ENCODE data around the gene AMN1. TPM values are rescaled to one million over a fixed set of nuclear protein-coding genes. Genes with fewer than 3 reads are reported as not detected.
"Not testable (repeated sequence)": the region's sequence is repeated elsewhere in the genome, so short reads cannot be mapped to it uniquely, and the experiment has no call there.

AMN1 gene
- total RNA-seq, 1 donor from 2014 or later, result 11.5 TPM

DNA sequence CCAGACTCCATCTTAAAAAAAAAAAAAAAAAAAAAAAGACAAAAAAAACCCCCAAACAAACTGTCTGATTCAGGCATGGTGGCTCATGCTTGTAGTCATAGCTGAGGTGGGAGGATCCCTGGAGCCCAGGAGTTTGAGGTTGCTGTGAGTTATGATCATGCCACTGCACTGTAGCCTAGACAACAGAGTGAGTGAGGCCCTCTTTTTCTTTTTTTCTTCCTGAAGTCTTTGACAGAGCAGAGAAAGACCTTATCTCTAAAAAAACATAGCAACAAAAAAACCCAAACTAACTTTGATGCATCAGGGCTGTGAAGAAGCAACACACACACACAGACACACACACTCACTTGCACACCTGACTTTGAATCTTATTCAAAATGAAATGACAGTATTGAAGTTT lies 7.7 kb upstream of the AMN1 start:
- Histone ChIP-seq H3K9me3 (ENCODE audit: control insufficient read depth in 3 of 3, low read length in 3 of 3) (no peaks in the 10 kb centered on the region), H3K9ac (ENCODE audit: low read depth in 1 of 3, low read length in 3 of 3) (no peak overlapping the region), H3K36me3 (ENCODE audit: control insufficient read depth in 3 of 3, insufficient read depth in 3 of 3, low read length in 3 of 3) (no peaks in the 10 kb centered on the region), H3K4me1 (ENCODE audit: control insufficient read depth in 3 of 3, insufficient read depth in 3 of 3, low read length in 3 of 3) (peaks cover 8 to 9% (median 8%) of the 10 kb centered on the region in 3 donors), H3K27me3 (ENCODE audit: control insufficient read depth in 3 of 3, insufficient read depth in 3 of 3, low read length in 3 of 3) (no peaks in the 10 kb centered on the region), H3K4me3 (ENCODE audit: low read length in 3 of 3) (no peak overlapping the region), H3K27ac (ENCODE audit: low read depth, low read length) (no peak overlapping the region)

DNA sequence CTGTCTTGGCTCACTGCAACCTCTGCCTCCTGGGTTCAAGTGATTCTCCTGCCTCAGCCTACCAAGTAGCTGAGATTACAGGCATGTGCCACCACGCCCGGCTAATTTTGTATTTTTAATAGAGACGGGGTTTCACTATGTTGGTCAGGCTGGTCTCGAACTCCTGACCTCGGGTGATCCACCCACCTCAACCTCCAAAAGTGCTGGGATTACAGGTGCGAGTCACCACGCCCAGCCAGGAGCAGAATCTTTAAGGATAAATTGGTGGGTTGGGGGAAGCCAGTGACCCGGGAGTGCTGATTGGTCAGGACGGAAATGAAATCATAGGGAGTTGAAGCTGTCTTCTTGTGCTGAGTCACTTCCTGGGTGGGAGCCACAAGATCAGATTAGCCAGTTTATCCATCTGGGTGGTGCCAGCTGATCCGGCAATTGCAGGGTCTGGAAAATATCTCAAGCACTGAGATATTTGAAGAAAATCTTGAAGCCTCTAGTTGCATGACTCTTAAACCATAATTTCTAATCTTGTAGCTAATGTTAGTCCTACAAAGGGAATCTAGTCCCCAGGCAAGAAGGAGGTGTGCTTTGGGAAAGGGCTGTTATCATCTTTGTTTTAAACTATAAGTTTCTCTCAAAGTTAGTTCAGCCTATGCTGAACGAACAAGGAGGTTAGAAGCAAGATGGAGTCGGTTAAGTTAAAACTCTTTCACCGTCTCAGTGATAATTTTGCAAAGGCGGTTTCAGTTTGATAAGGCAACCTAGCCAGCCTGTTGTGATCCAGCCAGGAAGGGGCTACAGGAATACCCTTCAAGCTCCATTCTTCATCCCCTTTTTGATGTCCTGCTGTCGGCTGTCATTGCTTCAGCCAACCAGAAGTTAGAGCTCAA lies 5.0 kb upstream of the AMN1 start:
- not testable (repeated sequence) for H3K4me3 ChIP-seq (ENCODE audit: low read length in 3 of 3); H3K27ac ChIP-seq (ENCODE audit: low read depth, low read length); H3K9ac ChIP-seq (ENCODE audit: low read depth in 1 of 3, low read length in 3 of 3); H3K27me3 ChIP-seq (ENCODE audit: control insufficient read depth in 3 of 3, insufficient read depth in 3 of 3, low read length in 3 of 3); H3K9me3 ChIP-seq (ENCODE audit: control insufficient read depth in 3 of 3, low read length in 3 of 3); H3K36me3 ChIP-seq (ENCODE audit: control insufficient read depth in 3 of 3, insufficient read depth in 3 of 3, low read length in 3 of 3)
- H3K4me1 ChIP-seq (ENCODE audit: control insufficient read depth in 3 of 3, insufficient read depth in 3 of 3, low read length in 3 of 3), result peaks cover 16 to 19% (median 17%) of the 10 kb centered on the region in 3 donors

DNA sequence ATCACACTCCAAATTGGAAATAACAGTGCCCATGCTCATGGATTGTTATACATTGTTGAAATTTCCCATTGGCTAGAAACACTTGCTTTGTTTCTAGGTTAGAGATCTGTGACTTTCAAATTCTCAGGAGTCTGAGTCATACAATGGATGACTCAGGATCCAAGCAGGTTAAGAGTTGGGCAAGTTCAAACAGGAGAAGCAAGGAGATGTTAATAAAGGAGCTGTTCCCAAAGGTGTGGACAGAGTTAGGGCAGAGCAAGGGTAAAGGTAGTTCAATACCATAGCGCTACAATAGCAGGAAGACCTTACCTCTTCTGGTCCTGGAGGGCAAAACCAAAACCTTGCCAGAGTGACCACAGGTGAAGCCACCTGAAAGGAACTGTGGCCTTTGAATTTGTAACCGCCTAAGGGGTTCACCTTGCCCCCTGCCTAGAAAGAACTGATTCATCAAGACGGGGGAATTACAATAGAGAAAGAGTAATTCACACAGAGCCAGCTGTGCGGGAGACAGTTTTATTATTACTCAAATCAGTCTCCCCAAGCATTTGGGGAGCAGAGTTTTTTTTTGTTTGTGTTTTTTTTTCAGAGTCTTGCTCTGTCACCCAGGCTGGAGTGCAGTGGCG lies 4.2 kb upstream of the AMN1 start:
- Histone ChIP-seq H3K4me1 (ENCODE audit: control insufficient read depth in 3 of 3, insufficient read depth in 3 of 3, low read length in 3 of 3) (peaks cover 16 to 21% (median 20%) of the 10 kb centered on the region in 3 donors), H3K9ac (ENCODE audit: low read depth in 1 of 3, low read length in 3 of 3) (no peak overlapping the region)

DNA sequence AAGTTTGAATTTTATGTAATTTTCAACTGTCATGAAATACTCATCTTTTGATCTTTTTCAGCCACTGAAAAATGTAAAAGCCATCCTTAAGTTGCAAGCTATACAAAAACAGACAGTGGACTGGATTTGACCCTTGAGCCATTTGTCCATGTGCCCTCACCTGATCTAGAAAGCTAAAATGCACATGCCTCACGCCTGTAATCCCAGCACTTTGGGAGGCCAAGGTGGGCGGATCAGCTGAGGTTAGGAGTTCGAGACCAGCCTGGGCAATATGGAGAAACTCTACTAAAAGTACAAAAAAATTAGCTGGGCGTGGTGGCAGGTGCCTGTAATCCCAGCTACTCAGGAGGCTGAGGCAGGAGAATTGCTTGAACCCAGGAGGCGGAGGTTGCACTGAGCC lies 2.4 kb upstream of the AMN1 start:
- H3K9ac ChIP-seq (ENCODE audit: low read depth in 1 of 3, low read length in 3 of 3); H3K4me3 ChIP-seq (ENCODE audit: low read length in 3 of 3); H3K36me3 ChIP-seq (ENCODE audit: control insufficient read depth in 3 of 3, insufficient read depth in 3 of 3, low read length in 3 of 3); H3K9me3 ChIP-seq (ENCODE audit: control insufficient read depth in 3 of 3, low read length in 3 of 3); H3K27me3 ChIP-seq (ENCODE audit: control insufficient read depth in 3 of 3, insufficient read depth in 3 of 3, low read length in 3 of 3): not testable (repeated sequence)
- Histone ChIP-seq H3K4me1 (ENCODE audit: control insufficient read depth in 3 of 3, insufficient read depth in 3 of 3, low read length in 3 of 3) (peaks cover 16 to 28% (median 21%) of the 10 kb centered on the region in 3 donors), H3K27ac (ENCODE audit: low read depth, low read length) (peak overlapping the region; percentile 70)

More for the DNA sequence above, 4.2 kb upstream of the AMN1 start:
- no peaks in the 10 kb centered on the region for H3K9me3 ChIP-seq (ENCODE audit: control insufficient read depth in 3 of 3, low read length in 3 of 3)
- H3K36me3 ChIP-seq (ENCODE audit: control insufficient read depth in 3 of 3, insufficient read depth in 3 of 3, low read length in 3 of 3), result no peaks in the 10 kb centered on the region
- peak overlapping the region; percentile 70 for H3K27ac ChIP-seq (ENCODE audit: low read depth, low read length)
- no peak overlapping the region for H3K4me3 ChIP-seq (ENCODE audit: low read length in 3 of 3)
- no peaks in the 10 kb centered on the region for H3K27me3 ChIP-seq (ENCODE audit: control insufficient read depth in 3 of 3, insufficient read depth in 3 of 3, low read length in 3 of 3)

DNA sequence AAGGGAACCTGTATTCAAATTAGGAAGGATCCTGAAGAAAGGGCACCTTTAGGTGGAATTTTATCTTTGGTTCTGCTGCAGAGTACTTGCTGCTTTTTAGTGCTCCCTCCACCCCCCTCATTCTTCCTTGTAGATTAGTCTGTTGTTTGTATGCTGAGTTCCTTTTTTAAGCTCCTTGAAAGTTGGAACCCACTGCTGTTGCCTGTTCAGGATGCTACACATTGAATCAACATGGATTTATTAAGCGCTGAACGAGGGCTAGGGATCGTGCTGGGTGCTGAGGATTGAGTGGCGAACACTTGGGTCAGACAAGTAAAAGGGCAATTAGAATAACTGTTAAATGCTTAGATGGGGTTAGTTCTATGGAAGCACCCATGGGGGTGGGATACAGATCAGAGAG lies 884 bp upstream of the AMN1 start:
- H3K4me3 ChIP-seq (ENCODE audit: low read length in 3 of 3), result peak overlapping the region; percentile 83 to 96 (median 92)
- no peaks in the 10 kb centered on the region for H3K36me3 ChIP-seq (ENCODE audit: control insufficient read depth in 3 of 3, insufficient read depth in 3 of 3, low read length in 3 of 3)
- H3K27ac ChIP-seq (ENCODE audit: low read depth, low read length), result peak overlapping the region; percentile 94
- peak overlapping the region; percentile 43 to 90 (median 79) for H3K9ac ChIP-seq (ENCODE audit: low read depth in 1 of 3, low read length in 3 of 3)
- peaks cover 16 to 29% (median 21%) of the 10 kb centered on the region in 3 donors for H3K4me1 ChIP-seq (ENCODE audit: control insufficient read depth in 3 of 3, insufficient read depth in 3 of 3, low read length in 3 of 3)
- H3K9me3 ChIP-seq (ENCODE audit: control insufficient read depth in 3 of 3, low read length in 3 of 3), result no peaks in the 10 kb centered on the region
- H3K27me3 ChIP-seq (ENCODE audit: control insufficient read depth in 3 of 3, insufficient read depth in 3 of 3, low read length in 3 of 3), result no peaks in the 10 kb centered on the region

DNA sequence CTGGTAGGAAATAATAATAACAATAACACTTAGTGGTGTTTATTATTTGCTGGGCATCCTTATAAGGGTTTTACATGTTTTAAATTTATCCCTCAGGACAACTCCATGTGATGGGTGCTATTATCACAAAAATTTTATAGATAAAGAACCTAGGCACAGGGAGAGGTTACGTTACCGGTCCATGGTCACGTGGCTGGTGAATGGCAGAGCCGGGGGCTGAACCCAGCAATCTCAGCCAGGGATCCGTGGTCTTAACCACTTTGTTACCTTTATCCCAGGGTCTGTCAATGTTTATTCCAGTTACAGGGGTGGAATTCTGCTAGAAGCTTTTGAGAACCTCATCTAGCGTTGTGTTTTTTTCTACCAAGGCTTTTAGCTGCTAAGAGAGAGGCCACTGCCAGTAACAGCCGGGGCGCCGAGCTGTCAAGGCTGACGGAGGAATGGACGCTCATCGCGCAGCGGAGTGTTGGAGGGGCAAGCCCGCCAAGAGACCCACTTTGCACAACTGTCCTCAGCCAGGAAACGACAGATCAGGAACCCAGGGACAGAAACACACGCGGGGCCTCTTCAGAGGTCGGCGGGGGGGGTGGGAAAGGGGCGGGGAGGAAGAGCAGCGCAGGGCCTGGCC lies 418 bp downstream of the AMN1 start:
- peak overlapping the region; percentile 94 for H3K27ac ChIP-seq (ENCODE audit: low read depth, low read length)
- no peaks in the 10 kb centered on the region for H3K9me3 ChIP-seq (ENCODE audit: control insufficient read depth in 3 of 3, low read length in 3 of 3)
- H3K9ac ChIP-seq (ENCODE audit: low read depth in 1 of 3, low read length in 3 of 3), result peak overlapping the region; percentile 90 to 95 (median 90)
- H3K36me3 ChIP-seq (ENCODE audit: control insufficient read depth in 3 of 3, insufficient read depth in 3 of 3, low read length in 3 of 3), result no peaks in the 10 kb centered on the region
- H3K27me3 ChIP-seq (ENCODE audit: control insufficient read depth in 3 of 3, insufficient read depth in 3 of 3, low read length in 3 of 3), result no peaks in the 10 kb centered on the region
- H3K4me3 ChIP-seq (ENCODE audit: low read length in 3 of 3), result peak overlapping the region; percentile 83 to 96 (median 92)
- peaks cover 16 to 29% (median 21%) of the 10 kb centered on the region in 3 donors for H3K4me1 ChIP-seq (ENCODE audit: control insufficient read depth in 3 of 3, insufficient read depth in 3 of 3, low read length in 3 of 3)

DNA sequence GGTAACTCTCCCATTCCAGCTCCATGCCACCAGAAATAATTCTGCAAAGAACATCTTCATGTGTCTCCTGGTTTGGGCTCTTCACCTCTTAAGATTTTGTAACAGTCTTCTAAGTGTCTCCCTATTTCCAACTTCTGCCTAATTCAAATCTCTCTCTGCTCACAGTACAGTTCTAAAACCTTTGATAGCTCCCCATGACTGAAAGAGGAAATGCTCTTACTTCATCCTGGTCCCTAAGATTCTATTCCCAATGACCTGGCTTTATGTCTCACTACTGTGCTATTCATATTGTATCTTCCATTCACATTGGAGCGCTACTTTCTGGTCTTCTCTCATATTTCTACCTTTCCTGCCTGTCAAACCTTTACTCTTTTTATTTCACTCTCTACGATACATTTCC lies 1.6 kb downstream of the AMN1 start:
- H3K4me1 ChIP-seq (ENCODE audit: control insufficient read depth in 3 of 3, insufficient read depth in 3 of 3, low read length in 3 of 3), result peaks cover 13 to 25% (median 17%) of the 10 kb centered on the region in 3 donors
- no peak overlapping the region for H3K9ac ChIP-seq (ENCODE audit: low read depth in 1 of 3, low read length in 3 of 3)
- no peaks in the 10 kb centered on the region for H3K27me3 ChIP-seq (ENCODE audit: control insufficient read depth in 3 of 3, insufficient read depth in 3 of 3, low read length in 3 of 3)
- H3K27ac ChIP-seq (ENCODE audit: low read depth, low read length), result no peak overlapping the region
- no peaks in the 10 kb centered on the region for H3K36me3 ChIP-seq (ENCODE audit: control insufficient read depth in 3 of 3, insufficient read depth in 3 of 3, low read length in 3 of 3)
- H3K4me3 ChIP-seq (ENCODE audit: low read length in 3 of 3), result no peak overlapping the region
- H3K9me3 ChIP-seq (ENCODE audit: control insufficient read depth in 3 of 3, low read length in 3 of 3), result no peaks in the 10 kb centered on the region

DNA sequence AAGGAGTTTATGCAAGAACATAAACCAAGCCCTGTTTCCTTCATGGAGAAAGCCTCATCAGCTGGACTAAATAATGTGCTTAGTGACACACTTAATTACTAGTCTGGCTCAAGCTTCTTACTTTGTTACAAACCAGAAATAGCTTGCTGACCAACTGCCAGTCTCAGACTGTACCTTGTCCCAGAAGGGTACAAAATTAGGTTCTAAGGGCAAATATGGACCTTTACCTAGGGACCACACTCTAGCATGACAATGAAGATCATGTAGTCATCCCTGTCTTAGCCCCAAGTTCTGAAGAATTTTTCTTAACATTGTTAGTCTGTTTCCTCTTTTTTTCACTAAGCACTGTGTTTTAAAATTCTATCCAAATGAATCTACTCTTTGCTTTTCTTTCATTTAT lies 2.2 kb downstream of the AMN1 start:
- Histone ChIP-seq H3K4me3 (ENCODE audit: low read length in 3 of 3) (no peak overlapping the region), H3K27me3 (ENCODE audit: control insufficient read depth in 3 of 3, insufficient read depth in 3 of 3, low read length in 3 of 3) (no peaks in the 10 kb centered on the region), H3K27ac (ENCODE audit: low read depth, low read length) (no peak overlapping the region), H3K9ac (ENCODE audit: low read depth in 1 of 3, low read length in 3 of 3) (no peak overlapping the region), H3K4me1 (ENCODE audit: control insufficient read depth in 3 of 3, insufficient read depth in 3 of 3, low read length in 3 of 3) (peaks cover 9 to 25% (median 13%) of the 10 kb centered on the region in 3 donors), H3K36me3 (ENCODE audit: control insufficient read depth in 3 of 3, insufficient read depth in 3 of 3, low read length in 3 of 3) (peaks cover 0 to 3% (median 0%) of the 10 kb centered on the region in 3 donors), H3K9me3 (ENCODE audit: control insufficient read depth in 3 of 3, low read length in 3 of 3) (no peaks in the 10 kb centered on the region)

DNA sequence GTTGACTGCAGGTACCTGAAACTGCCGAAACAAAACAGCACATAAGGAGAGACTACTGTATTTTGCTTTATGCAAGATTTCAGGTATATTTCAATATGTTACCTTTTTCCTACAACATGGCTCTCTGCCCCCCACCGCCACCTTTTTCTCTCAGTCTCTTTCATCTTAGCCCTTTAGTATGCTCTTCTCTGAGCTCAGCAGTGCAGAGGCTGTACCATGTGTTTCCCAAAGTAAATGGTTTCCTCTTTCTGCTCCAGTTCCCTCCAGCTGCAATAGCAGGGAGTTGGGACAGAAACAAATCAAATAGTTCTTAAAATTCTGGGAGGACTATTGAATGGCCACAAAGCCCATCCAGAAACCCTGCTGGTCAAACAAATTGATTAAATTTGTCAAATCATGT lies 4.3 kb downstream of the AMN1 start:
- Histone ChIP-seq H3K27me3 (ENCODE audit: control insufficient read depth in 3 of 3, insufficient read depth in 3 of 3, low read length in 3 of 3) (no peaks in the 10 kb centered on the region), H3K27ac (ENCODE audit: low read depth, low read length) (no peak overlapping the region), H3K9me3 (ENCODE audit: control insufficient read depth in 3 of 3, low read length in 3 of 3) (no peaks in the 10 kb centered on the region), H3K36me3 (ENCODE audit: control insufficient read depth in 3 of 3, insufficient read depth in 3 of 3, low read length in 3 of 3) (peaks cover 0 to 3% (median 0%) of the 10 kb centered on the region in 3 donors), H3K9ac (ENCODE audit: low read depth in 1 of 3, low read length in 3 of 3) (no peak overlapping the region), H3K4me3 (ENCODE audit: low read length in 3 of 3) (no peak overlapping the region), H3K4me1 (ENCODE audit: control insufficient read depth in 3 of 3, insufficient read depth in 3 of 3, low read length in 3 of 3) (peaks cover 2 to 20% (median 6%) of the 10 kb centered on the region in 3 donors)

DNA sequence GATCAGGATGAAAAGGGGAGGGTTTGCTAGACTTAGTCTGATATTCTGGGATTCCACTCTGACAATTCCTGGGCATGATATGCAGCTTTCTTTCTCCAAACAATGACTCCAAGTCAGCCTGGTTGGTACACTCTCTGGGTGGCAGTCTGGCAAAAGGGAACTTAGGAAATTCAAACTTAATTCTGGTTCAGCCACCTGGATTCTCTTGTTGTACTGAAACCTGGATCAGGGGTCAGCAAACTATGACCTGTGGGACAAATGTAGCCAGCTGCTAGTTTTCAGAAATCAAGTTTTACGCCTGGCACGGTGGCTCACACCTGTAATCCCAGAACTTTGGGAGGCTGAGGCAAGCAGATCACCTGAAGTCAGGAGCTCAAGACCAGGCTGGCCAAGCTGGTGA lies 6.2 kb downstream of the AMN1 start:
- no peak overlapping the region for H3K27ac ChIP-seq (ENCODE audit: low read depth, low read length)
- peaks cover 0 to 3% (median 3%) of the 10 kb centered on the region in 3 donors for H3K36me3 ChIP-seq (ENCODE audit: control insufficient read depth in 3 of 3, insufficient read depth in 3 of 3, low read length in 3 of 3)
- no peaks in the 10 kb centered on the region for H3K9me3 ChIP-seq (ENCODE audit: control insufficient read depth in 3 of 3, low read length in 3 of 3)
- H3K4me1 ChIP-seq (ENCODE audit: control insufficient read depth in 3 of 3, insufficient read depth in 3 of 3, low read length in 3 of 3), result peaks cover 0 to 9% (median 0%) of the 10 kb centered on the region in 3 donors
- H3K9ac ChIP-seq (ENCODE audit: low read depth in 1 of 3, low read length in 3 of 3), result no peak overlapping the region
- no peaks in the 10 kb centered on the region for H3K27me3 ChIP-seq (ENCODE audit: control insufficient read depth in 3 of 3, insufficient read depth in 3 of 3, low read length in 3 of 3)
- H3K4me3 ChIP-seq (ENCODE audit: low read length in 3 of 3), result no peak overlapping the region

All from skeletal muscle tissue (tissue), 4 donors.